GM18505 (cell line): ENCODE results near the gene CAMTA1.

Experiments
- ATAC-seq: cut with Tn5 transposase; IDR thresholded peaks from one replicate; pipeline ENCODE4 v1.9.1; 2021; ENCODE audit not compliant: unreplicated experiment
- POLR2A ChIP-seq: IDR thresholded peaks from 4 replicates; pipeline ENCODE4 v1.6.1; 2011; ENCODE audit warnings: borderline replicate concordance; ENCODE audit not compliant: insufficient read depth, insufficient read length; ENCODE audit errors: extremely low read depth

Gene CAMTA1

GRCh38 chr1:6872573-6873261 lies 87.5 kb downstream of the CAMTA1 start:
- ATAC-seq = no peak

GRCh38 chr1:6873298-6874015 lies 88.2 kb downstream of the CAMTA1 start:
- TF ChIP-seq POLR2A = no peak
- ATAC-seq = no peak

More at GRCh38 chr1:6872573-6873261, 87.5 kb downstream of the CAMTA1 start:
- no peak for TF ChIP-seq POLR2A

DNA sequence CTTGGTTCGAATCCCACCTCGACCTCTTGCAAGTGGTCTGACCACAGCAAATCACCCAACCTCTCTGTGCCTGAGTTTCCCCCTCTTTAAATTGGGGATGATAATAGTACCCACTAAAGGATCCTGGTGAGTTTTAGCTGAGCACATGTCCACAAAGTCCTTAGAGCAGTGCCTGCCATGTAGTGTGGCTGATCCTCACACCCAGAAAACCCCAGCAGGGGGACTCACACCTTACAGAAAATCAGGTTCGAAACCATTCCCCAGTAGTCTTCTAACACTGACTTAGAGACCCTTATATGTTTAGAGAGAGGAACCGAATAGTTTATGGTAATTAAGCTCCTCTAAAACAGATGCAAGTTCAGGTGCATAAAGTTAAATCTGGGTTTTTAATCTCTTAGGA lies 89.0 kb downstream of the CAMTA1 start:
- ATAC-seq = no peak
- no peak for TF ChIP-seq POLR2A

DNA sequence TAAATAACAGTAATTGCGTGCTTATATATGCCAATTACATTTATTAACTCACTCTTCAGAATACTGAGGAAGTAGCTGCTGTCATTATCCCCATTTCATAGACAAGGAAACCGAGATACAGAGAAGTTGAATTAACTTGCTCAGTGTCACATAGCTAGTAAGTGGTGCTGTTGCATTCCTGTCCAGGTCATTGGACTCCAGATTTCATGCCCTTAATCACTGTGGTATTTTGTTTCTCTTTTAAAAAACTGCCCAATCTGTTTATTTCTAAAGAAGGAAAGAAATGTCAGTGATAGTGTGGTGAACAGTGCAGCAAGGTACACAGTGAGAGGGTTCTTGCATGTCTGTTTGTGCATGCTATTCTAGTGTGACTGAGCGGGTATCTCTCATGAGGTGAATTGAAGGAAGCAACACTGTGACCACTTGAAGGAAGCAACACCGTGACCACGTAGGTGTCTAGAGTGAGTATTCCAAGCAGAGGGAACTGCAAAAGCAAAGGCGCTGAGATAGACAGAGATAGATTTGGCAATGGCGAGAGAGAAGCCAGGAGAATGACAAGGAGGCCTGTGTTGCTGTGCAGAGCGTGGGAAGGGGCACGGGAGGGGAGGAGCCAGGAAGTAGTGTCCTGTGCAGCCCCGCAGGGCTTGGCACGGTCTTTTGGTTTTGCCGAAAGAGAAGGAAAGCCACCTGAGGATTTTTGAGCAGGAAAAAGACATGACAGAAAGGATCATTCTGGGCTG lies 95.9 kb downstream of the CAMTA1 start:
- no peak for TF ChIP-seq POLR2A
- ATAC-seq = no peak

- no peak for ATAC-seq
- TF ChIP-seq POLR2A = no peak
Measured at GRCh38 chr1:6882414-6882813, 97.2 kb downstream of the CAMTA1 start.

DNA sequence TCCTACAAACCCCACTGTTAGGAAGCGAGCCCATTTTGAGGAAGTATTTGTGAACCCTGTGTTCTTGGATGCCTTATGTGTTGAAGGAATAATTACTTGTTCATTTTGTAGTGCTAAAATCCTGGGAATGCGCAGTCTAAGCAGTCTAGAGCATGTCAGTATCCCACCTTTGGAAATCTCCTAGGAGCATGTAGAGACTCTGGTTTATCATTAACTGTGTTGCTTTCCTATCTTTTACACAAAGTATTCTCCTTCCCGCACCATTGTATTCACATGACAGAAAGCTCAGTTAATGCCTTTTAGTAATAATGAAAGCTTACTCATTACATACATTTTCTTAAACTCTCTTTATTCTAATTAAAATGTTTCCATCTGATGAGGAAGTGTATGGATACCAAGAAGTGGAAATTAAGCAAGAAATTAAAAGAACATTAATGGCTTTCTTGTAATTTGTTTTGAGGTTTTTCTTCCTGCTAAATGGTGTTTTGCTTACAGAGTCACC lies 99.4 kb downstream of the CAMTA1 start:
- TF ChIP-seq POLR2A = no peak
- ATAC-seq = no peak

DNA sequence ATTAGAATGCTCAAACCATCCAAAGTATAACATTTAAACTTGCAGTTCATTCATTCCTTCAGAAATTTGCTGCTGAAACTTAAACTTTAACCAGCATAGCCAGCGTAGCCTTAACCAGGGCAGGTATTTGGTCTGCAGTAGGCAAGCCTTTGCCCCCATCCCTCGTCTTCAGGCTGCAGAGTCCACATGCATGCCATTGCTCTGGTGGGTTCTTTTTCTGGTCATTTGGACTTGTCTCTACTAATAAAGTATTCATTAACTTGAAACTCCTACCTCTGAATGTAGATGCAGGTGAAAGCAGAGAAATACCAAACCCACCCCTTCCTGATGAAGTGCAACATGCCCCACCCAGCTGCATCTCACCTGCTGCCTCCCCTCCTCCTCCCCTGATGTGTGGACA lies 100.2 kb downstream of the CAMTA1 start:
- no peak for ATAC-seq
- no peak for TF ChIP-seq POLR2A

DNA sequence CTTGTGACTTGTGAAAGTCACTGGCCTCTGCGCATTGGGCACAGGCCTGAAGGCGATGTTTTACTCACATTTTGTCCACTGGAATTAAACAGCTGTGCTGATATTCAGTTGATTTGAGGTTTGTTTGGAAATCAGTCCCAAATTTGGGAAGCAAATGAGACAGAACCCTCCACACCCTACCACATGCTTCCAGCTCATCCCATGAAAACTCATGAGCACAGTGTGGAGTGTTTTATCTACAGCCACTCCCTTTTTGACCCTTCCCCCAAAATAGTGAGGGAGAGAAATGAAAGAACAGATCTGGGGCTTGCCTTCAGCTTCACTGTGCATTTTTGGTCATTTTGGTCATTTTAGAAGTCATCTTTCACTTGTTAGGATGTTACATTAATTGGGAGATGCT lies 101.3 kb downstream of the CAMTA1 start:
- TF ChIP-seq POLR2A = no peak

GRCh38 chr1:6888268-6888667 lies 103.0 kb downstream of the CAMTA1 start:
- TF ChIP-seq POLR2A = no peak
- no peak for ATAC-seq

More for the DNA sequence above, 101.3 kb downstream of the CAMTA1 start:
- no peak for ATAC-seq

- no peak for ATAC-seq
- no peak for TF ChIP-seq POLR2A
Measured at GRCh38 chr1:6888870-6889269, 103.6 kb downstream of the CAMTA1 start.

DNA sequence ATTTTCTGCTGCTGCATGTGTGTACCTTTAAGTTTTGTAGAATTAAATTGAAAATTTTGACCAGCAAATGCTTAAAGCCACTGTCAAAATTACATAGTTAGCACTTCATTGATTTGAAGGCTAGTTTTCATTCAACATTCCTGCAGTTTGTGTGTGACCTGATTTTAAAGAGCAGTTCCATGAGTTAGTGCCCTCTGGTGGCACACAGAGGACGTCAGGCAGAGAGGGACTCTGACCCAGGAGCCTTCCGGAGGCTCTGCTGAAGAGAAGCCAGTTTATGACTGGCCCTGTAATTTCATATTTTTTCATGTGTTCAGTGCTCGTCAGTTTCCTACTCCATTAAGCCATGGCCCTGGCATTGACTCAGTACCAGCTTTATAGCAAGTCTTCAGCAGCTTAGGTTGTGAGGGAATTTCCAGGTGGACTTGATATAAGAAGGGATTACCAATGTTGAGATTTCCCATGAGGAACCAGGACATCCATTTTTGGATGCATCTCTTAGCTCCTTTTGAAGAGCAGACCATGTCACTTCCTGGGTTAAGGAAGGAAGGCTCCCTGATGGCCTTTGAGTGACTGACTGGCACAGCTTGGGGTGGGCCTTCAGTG lies 104.7 kb downstream of the CAMTA1 start:
- ATAC-seq = no peak
- no peak for TF ChIP-seq POLR2A

- no peak for TF ChIP-seq POLR2A
- ATAC-seq = no peak
Measured at GRCh38 chr1:6890686-6891085, 105.4 kb downstream of the CAMTA1 start.
